ENCODE data around the gene PDE8B.

Gene PDE8B

GRCh38 chr5:77326986-77327734 lies 116.7 kb downstream of the PDE8B start:
- in situ Hi-C loops (cut with MboI; ENCODE audit: low pct_unique_long_range_greater_than_20kb, low sequenced_read_pairs, unreplicated experiment) = no loop called here
- TF ChIP-seq CTCF (IDR thresholded peaks at IDR 0.05; ENCODE audit: extremely low read depth, insufficient read depth, missing control alignments) = no peak
- no peak for DNase-seq (ENCODE audit: low spot score)

GRCh38 chr5:77328930-77329647 lies 118.6 kb downstream of the PDE8B start:
- in situ Hi-C loops (cut with MboI; ENCODE audit: low pct_unique_long_range_greater_than_20kb, low sequenced_read_pairs, unreplicated experiment) = no loop called here
- DNase-seq (ENCODE audit: low spot score) = no peak
- TF ChIP-seq CTCF (IDR thresholded peaks at IDR 0.05; ENCODE audit: extremely low read depth, insufficient read depth, missing control alignments) = no peak

- no peak for DNase-seq (ENCODE audit: low spot score)
- TF ChIP-seq CTCF (IDR thresholded peaks at IDR 0.05; ENCODE audit: extremely low read depth, insufficient read depth, missing control alignments) = no peak
- in situ Hi-C loops (cut with MboI; ENCODE audit: low pct_unique_long_range_greater_than_20kb, low sequenced_read_pairs, unreplicated experiment) = no loop called here
These were observed 119.4 kb downstream of the PDE8B start for GRCh38 chr5:77329664-77330430.

- in situ Hi-C loops (cut with MboI; ENCODE audit: low pct_unique_long_range_greater_than_20kb, low sequenced_read_pairs, unreplicated experiment) = no loop called here
- no peak for TF ChIP-seq CTCF (IDR thresholded peaks at IDR 0.05; ENCODE audit: extremely low read depth, insufficient read depth, missing control alignments)
- DNase-seq (ENCODE audit: low spot score) = no peak
These were observed 122.6 kb downstream of the PDE8B start for GRCh38 chr5:77333036-77333435.

- no peak for DNase-seq (ENCODE audit: low spot score)
- TF ChIP-seq CTCF (IDR thresholded peaks at IDR 0.05; ENCODE audit: extremely low read depth, insufficient read depth, missing control alignments) = no peak
- in situ Hi-C loops (cut with MboI; ENCODE audit: low pct_unique_long_range_greater_than_20kb, low sequenced_read_pairs, unreplicated experiment) = no loop called here
These were observed 123.1 kb downstream of the PDE8B start for GRCh38 chr5:77333451-77334123.

GRCh38 chr5:77337246-77337645 lies 126.8 kb downstream of the PDE8B start:
- in situ Hi-C loops (cut with MboI; ENCODE audit: low pct_unique_long_range_greater_than_20kb, low sequenced_read_pairs, unreplicated experiment) = no loop called here
- DNase-seq (ENCODE audit: low spot score) = no peak
- TF ChIP-seq CTCF (IDR thresholded peaks at IDR 0.05; ENCODE audit: extremely low read depth, insufficient read depth, missing control alignments) = no peak

Data from GM13977 (cell line).